MM.1S (cell line): ENCODE results near the gene VPS13C.

Experiments
- DNase-seq: peaks from one replicate; pipeline ENCODE4 v3.0.0-alpha.2; 2015
- H2AFZ ChIP-seq: fragments of 300-600 bp; sonication (generic); 2 replicates; pipeline ENCODE4 v1.6.0; 2016; ENCODE audit warnings: antibody characterized with exemption, low read length
- H3F3A ChIP-seq: fragments of 300-600 bp; sonication (generic); 2 replicates; pipeline ENCODE4 v1.6.1; 2016; ENCODE audit warnings: mild to moderate bottlenecking, antibody characterized with exemption, low read length, moderate library complexity, mixed read lengths; ENCODE audit not compliant: insufficient read depth
- H3K27ac ChIP-seq: fragments of 300-600 bp; sonication (generic); 2 replicates; pipeline ENCODE4 v1.5.1; 2016; ENCODE audit warnings: mild to moderate bottlenecking, low read length
- H3K27me3 ChIP-seq: fragments of 300-600 bp; sonication (generic); replicated peaks from 2 replicates; pipeline ENCODE4 v1.6.0; 2016; ENCODE audit warnings: low read length; ENCODE audit not compliant: insufficient read depth
- H3K36me3 ChIP-seq: fragments of 300-600 bp; sonication (generic); replicated peaks from 2 replicates; pipeline ENCODE4 v1.6.1; 2016; ENCODE audit warnings: mild to moderate bottlenecking, low read length, mixed read lengths; ENCODE audit not compliant: insufficient read depth
- H3K4me1 ChIP-seq: fragments of 300-600 bp; sonication (generic); 2 replicates; pipeline ENCODE4 v1.6.1; 2016; ENCODE audit warnings: low read length, mixed read lengths
- H3K4me2 ChIP-seq: fragments of 300-600 bp; sonication (generic); 2 replicates; pipeline ENCODE4 v1.6.0; 2016; ENCODE audit warnings: low read depth, low read length
- H3K4me3 ChIP-seq: fragments of 300-600 bp; sonication (generic); 2 replicates; pipeline ENCODE4 v1.5.1; 2016; ENCODE audit warnings: low read length, mixed read lengths
- H3K79me2 ChIP-seq: fragments of 300-600 bp; sonication (generic); 2 replicates; pipeline ENCODE4 v1.6.1; 2016; ENCODE audit warnings: mixed run types, low read length, mixed read lengths
- H3K9ac ChIP-seq: fragments of 300-600 bp; sonication (generic); 2 replicates; pipeline ENCODE4 v1.6.1; 2016; ENCODE audit warnings: low read length, mixed read lengths
- H3K9me2 ChIP-seq: fragments of 300-600 bp; sonication (generic); replicated peaks from 2 replicates; pipeline ENCODE4 v1.6.1; 2016; ENCODE audit warnings: mild to moderate bottlenecking, low read length, mixed read lengths; ENCODE audit not compliant: insufficient read depth
- H3K9me3 ChIP-seq: fragments of 300-600 bp; sonication (generic); replicated peaks from 2 replicates; pipeline ENCODE4 v1.6.1; 2016; ENCODE audit warnings: mild to moderate bottlenecking, low read length, mixed read lengths; ENCODE audit not compliant: insufficient read depth
- H4K20me1 ChIP-seq: fragments of 300-600 bp; sonication (generic); 2 replicates; pipeline ENCODE4 v1.6.1; 2016; ENCODE audit warnings: mild to moderate bottlenecking, low read length, moderate library complexity, mixed read lengths; ENCODE audit not compliant: insufficient read depth
- EZH2 ChIP-seq: fragments of 300-600 bp; sonication (generic); optimal IDR thresholded peaks from 2 replicates; pipeline ENCODE3; 2017; ENCODE audit warnings: low read depth, mild to moderate bottlenecking, antibody characterized with exemption, low read length, mixed read lengths
- EZH2phosphoT487 ChIP-seq: fragments of 300-600 bp; sonication (generic); IDR thresholded peaks from 2 replicates; pipeline ENCODE4 v1.6.1; 2018; ENCODE audit warnings: antibody characterized with exemption, low read length
- TF ChIP-seq, protein P1 (sequence below): fragments of 300-600 bp; sonication (generic); IDR thresholded peaks from 2 replicates; pipeline ENCODE4 v1.5.1; 2016; ENCODE audit warnings: antibody characterized with exemption, low read length, mixed read lengths

Gene VPS13C

DNA sequence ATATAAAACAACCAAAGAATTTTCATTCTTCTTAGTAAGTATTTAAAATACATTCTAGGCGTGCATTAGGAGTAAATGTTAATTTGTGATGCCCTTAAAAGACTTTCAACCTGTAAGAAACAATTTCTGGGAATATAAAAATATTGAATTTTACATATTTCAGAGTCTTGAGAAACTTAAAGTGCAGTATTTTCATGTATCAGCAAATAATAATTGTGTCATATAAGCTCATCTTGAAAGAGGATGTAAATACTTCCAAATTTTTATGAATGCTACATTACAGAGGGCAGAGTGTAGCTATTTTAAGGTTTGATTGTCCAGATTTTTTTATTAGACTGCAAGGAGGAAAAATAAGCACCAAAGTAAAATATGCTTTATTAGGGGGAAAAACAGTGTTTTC, 207.1 kb downstream of the VPS13C start:
- Histone ChIP-seq H3K9ac (no peak overlapping the region), H3K4me3 (no peak overlapping the region), H3F3A (no peaks in the 10 kb centered on the region), H3K9me3 (no peaks in the 10 kb centered on the region), H3K27me3 (no peaks in the 10 kb centered on the region), H3K36me3 (no peaks in the 10 kb centered on the region), H3K9me2 (no peaks in the 10 kb centered on the region), H3K79me2 (no peaks in the 10 kb centered on the region), H3K27ac (no peak overlapping the region), H3K4me1 (no peaks in the 10 kb centered on the region), H3K4me2 (no peak overlapping the region), H4K20me1 (no peaks in the 10 kb centered on the region), H2AFZ (no peak overlapping the region)
- no peak for DNase-seq
- no peak for TF ChIP-seq EZH2
- no peak for TF ChIP-seq EZH2phosphoT487
- TF ChIP-seq, protein P1, sequence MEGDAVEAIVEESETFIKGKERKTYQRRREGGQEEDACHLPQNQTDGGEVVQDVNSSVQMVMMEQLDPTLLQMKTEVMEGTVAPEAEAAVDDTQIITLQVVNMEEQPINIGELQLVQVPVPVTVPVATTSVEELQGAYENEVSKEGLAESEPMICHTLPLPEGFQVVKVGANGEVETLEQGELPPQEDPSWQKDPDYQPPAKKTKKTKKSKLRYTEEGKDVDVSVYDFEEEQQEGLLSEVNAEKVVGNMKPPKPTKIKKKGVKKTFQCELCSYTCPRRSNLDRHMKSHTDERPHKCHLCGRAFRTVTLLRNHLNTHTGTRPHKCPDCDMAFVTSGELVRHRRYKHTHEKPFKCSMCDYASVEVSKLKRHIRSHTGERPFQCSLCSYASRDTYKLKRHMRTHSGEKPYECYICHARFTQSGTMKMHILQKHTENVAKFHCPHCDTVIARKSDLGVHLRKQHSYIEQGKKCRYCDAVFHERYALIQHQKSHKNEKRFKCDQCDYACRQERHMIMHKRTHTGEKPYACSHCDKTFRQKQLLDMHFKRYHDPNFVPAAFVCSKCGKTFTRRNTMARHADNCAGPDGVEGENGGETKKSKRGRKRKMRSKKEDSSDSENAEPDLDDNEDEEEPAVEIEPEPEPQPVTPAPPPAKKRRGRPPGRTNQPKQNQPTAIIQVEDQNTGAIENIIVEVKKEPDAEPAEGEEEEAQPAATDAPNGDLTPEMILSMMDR = no peak

DNA sequence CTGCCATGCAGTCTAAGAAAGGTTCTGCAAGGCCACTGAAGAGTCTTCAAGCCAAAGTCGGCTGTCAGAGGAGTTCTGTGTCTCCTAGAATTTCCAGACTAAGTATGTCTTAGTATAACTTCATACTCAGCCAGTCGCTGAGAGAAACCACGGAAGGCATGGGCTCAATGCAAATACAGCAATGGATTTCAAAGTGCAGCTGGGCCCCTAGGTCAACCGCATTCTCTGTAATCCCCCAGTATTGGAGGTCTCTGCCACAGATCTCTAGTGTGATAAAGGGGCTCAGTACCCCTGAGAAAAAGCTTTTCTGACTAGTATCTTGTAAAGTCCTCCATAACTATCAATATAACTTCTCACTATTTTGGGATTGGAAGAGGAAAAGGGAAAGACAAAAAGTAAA, 208.3 kb downstream of the VPS13C start:
- H3K9me3 ChIP-seq = no peaks in the 10 kb centered on the region
- H3K27ac ChIP-seq = no peak overlapping the region
- no peak for DNase-seq
- no peak overlapping the region for H3K4me2 ChIP-seq
- H3K9me2 ChIP-seq = no peaks in the 10 kb centered on the region
- H3K27me3 ChIP-seq = no peaks in the 10 kb centered on the region
- no peaks in the 10 kb centered on the region for H4K20me1 ChIP-seq
- H3K9ac ChIP-seq = no peak overlapping the region
- no peaks in the 10 kb centered on the region for H3K79me2 ChIP-seq
- no peak overlapping the region for H2AFZ ChIP-seq
- H3K36me3 ChIP-seq = no peaks in the 10 kb centered on the region
- no peaks in the 10 kb centered on the region for H3F3A ChIP-seq
- H3K4me3 ChIP-seq = no peak overlapping the region
- TF ChIP-seq EZH2phosphoT487 = no peak
- TF ChIP-seq, protein P1 = no peak
- no peaks in the 10 kb centered on the region for H3K4me1 ChIP-seq

DNA sequence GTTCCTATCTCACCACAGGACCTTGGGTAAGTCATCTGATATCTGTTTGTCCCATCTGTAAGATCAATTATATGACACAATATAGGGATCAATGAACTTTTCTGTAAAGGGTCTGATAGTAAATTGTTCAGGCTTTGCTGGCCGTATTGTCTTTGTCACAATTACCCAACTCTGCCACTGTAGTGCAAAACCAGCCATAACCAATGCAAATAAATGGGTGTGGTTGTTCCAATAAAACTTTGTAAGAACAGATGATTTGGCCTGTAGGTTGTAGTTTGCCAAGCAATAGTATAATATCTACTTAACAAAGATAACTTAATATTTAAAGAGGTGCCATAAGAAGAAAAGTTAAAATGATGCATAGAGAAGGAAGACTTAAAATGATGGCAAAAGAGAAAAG, 210.8 kb downstream of the VPS13C start:
- no peaks in the 10 kb centered on the region for H4K20me1 ChIP-seq
- no peaks in the 10 kb centered on the region for H3K9me3 ChIP-seq
- no peaks in the 10 kb centered on the region for H3K4me1 ChIP-seq
- no peaks in the 10 kb centered on the region for H3K36me3 ChIP-seq
- H3K27ac ChIP-seq = no peak overlapping the region
- H2AFZ ChIP-seq = no peak overlapping the region
- no peaks in the 10 kb centered on the region for H3K27me3 ChIP-seq
- H3K9me2 ChIP-seq = no peaks in the 10 kb centered on the region
- no peaks in the 10 kb centered on the region for H3F3A ChIP-seq
- TF ChIP-seq, protein P1 = no peak
- TF ChIP-seq EZH2 = no peak
- no peak for TF ChIP-seq EZH2phosphoT487
- no peak for DNase-seq
- H3K79me2 ChIP-seq = no peaks in the 10 kb centered on the region
- H3K9ac ChIP-seq = no peak overlapping the region
- H3K4me2 ChIP-seq = no peak overlapping the region
- H3K4me3 ChIP-seq = no peak overlapping the region
